GM23248 (cell line): ENCODE data around the gene TCF12.

Source experiments
- EZH2 ChIP-seq: fragments of 200-600 bp; sonication (generic); IDR thresholded peaks from 2 replicates; pipeline ENCODE4 v1.6.1; 2018; ENCODE audit warnings: antibody characterized with exemption, mild to moderate bottlenecking; ENCODE audit not compliant: insufficient read depth, poor library complexity, severe bottlenecking
- EZH2phosphoT487 ChIP-seq: fragments of 200-600 bp; sonication (generic); IDR thresholded peaks from 2 replicates; pipeline ENCODE4 v1.6.1; 2018; ENCODE audit warnings: antibody characterized with exemption, moderate library complexity, mild to moderate bottlenecking, low read depth; ENCODE audit not compliant: insufficient read depth

DNA sequence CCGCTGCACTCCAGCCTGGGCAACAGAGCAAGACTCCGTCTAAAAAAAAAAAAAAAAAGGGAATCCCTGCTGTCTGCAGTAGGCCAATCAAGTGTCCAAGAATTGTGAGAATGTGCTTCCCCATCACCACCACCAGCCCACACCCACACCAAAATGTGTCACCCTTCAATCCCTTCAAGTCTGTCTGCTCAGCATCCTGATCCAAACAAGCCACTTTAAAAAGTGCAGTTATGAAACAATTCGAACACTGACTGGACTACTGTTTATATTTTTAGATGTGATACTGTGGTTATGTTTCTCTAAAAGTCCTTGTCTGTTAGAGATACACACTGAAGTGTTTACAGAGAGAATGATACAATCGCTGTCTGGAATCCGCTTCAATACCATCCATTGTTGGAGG, 379.8 kb downstream of the TCF12 start:
- TF ChIP-seq EZH2 (no peak), EZH2phosphoT487 (no peak)
